DMS53 treated with DMSO at 0.1 percent for 48 hours (cell line): ENCODE results near the gene ABHD17B.

Experiments
- DNase-seq: peaks from one replicate; lab custom pipeline; 2025; ENCODE audit not compliant: unreplicated experiment; lab: John Stamatoyannopoulos, UW

ABHD17B gene

DNA sequence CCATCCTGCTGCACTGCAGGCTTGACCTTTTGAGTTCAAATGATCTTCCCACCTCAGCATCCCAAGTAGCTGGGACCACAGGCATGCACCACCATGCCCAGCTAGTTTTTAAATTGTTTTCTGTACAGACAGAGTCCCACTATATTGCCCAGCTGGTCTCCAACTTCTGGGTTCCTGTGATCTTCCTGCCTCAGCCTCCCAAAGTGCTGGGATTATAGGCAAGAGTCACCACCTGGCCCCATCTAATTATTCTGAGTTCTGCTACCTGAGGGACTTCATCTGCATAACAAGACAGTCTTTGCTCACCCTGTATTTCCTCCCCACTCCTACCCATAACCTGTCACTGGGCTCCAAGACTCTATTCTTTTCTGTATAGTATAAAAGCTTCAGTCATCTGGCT is 88.1 kb downstream of the ABHD17B start:
- DNase-seq = no peak

DNA sequence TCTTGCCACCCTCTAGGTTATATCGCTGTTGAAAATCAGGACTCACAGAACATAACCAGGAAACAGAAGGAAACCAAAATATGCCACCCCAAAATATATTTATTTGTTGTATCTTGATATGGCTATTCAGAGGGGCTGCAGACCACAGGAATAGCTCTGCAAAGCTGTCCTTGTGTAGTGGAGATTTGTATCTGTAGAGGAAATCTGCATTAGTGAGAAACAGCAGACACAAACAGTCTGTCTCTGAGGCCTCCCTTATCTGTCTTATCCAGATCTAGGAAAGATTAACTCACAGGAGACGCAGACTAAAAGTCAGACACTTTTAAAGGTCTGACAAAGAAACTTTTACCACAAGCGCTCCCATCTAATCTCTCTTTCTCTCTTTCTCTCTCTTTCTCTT is 88.5 kb downstream of the ABHD17B start:
- DNase-seq = no peak

DNA sequence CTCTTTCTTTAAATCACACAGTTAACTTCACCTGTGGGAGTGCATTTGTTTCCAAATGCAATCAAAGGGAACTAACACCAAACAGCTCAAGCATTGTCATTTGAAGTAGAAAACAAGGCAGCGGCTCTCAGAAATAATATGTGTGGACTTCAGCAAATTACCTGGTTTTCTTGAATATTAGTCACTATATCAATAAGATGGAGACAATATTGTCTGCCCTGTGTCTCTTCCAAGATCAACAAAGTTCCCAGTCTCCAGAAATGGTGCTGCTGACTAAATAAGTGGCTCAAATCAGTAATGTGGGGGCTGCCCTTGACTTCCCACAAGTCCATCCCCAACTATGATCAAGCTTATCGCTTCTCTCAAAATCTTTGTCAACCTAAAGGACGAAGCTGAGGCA is 89.6 kb downstream of the ABHD17B start:
- DNase-seq = no peak

DNA sequence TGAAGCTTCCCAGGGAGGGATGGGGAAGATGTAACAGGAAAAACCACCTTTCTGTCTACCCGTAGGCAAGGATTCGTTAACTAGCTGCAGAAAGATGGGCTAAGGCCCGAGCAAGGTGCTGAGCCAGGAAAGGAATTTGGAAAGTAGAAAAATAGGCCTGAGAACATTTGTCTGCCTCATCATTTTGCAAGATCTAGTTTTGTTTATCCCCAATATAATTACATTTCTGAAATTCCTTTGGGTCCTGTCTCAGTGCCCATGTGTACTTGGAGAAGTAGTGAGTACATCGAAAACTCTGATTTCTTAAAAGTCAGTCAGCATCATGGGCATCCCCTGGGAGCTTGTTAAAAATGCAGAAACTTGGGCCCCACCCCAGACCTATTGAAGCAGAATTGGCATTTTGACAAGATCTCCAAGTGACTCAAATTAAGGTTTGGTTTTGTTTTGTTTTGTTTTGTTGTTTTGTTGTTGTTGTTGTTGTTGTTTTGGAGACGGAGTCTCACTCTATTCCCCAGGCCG is 90.5 kb downstream of the ABHD17B start:
- DNase-seq = no peak

DNA sequence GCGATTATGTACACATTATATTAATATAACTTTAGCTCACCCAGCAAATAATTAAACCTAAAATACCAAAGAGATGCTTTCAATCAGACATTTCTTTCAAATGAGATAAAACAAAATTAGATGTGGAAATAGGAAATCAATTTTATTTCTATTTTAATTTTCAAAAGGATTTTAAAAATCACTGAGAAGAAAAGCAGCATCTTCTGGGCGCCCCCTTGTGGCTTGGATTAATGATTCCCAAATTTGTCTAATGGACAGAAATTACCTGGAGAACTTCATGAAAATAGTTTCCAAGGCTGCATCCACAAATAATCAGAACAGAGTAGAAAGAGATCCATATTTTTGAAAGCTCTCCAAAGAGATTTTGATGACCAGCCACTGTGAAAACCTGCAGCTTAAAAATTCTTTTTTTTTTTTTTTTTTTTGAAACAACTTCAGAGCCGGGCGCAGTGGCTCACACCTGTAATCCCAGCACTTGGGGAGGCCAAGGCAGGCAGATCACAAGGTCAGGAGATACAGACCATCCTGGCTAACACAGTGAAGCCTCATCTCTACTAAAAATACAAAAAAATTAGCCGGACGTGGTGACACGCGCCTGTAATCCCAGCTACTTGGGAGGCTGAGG is 91.8 kb downstream of the ABHD17B start:
- DNase-seq = peak; percentile 3

DNA sequence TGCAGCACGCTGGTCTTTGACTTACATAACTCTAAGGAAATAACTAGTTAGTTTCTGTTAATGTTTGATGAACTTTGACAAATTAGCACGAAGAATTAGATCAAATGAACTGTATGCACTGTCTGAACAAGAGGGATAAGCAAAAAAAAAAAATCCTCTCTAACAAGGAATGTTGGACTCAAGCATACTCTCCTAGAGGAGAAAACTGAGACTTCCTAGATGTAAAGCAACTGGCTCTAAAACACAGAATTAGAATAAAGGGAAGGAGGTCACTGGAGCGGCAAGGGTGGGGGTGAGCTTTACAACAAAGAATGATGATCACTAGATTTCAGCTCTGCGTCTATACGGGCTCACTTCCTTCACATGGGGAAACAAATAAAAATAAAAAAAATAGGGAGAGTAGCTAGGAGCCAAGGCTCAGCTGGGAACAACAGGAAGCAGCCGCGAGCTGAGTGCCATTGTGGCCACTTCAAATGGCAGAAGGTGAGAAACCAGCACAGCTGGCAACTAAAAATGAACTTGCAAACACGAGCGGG is 94.0 kb downstream of the ABHD17B start:
- peak; percentile 75 for DNase-seq
